Lower leg skin (tissue), 3 donors: Measurements from ENCODE around the gene RAPGEF1.

Experiments used
- POLR2A ChIP-seq, 2 donors: fragments of 450-650 bp; IDR thresholded peaks; one replicate each; pipeline ENCODE4 v1.6.1; 2016 to 2017; ENCODE audit warnings: antibody characterized with exemption in 2 of 2, mild to moderate bottlenecking in 1 of 2, moderate library complexity in 1 of 2
- TF ChIP-seq, protein P1 (sequence below), 3 donors: fragments of 450-650 bp; IDR thresholded peaks; one replicate each; pipeline ENCODE4 v1.5.1; 2016; ENCODE audit warnings: antibody characterized with exemption in 3 of 3, mild to moderate bottlenecking in 3 of 3, moderate library complexity in 2 of 3

DNA sequence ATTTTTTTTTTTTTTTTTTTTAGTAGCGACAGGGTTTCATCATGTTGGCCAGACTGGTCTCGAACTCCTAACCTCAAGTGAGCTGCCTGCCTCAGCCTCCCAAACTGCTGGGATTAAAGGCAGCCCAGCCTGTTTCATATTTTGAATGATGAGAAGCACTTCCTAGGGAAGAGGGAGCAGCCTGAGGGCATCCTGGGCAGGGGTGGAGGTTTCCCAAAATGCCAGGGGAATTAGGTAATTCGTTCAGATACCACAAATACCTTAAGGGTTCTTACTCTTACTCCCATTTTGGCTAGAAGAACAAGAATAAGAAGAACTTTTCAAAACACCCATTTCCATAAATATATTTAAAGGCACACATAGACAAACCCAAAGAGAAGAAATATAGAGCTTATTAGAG, 29.5 kb upstream of the RAPGEF1 start:
- TF ChIP-seq, protein P1, sequence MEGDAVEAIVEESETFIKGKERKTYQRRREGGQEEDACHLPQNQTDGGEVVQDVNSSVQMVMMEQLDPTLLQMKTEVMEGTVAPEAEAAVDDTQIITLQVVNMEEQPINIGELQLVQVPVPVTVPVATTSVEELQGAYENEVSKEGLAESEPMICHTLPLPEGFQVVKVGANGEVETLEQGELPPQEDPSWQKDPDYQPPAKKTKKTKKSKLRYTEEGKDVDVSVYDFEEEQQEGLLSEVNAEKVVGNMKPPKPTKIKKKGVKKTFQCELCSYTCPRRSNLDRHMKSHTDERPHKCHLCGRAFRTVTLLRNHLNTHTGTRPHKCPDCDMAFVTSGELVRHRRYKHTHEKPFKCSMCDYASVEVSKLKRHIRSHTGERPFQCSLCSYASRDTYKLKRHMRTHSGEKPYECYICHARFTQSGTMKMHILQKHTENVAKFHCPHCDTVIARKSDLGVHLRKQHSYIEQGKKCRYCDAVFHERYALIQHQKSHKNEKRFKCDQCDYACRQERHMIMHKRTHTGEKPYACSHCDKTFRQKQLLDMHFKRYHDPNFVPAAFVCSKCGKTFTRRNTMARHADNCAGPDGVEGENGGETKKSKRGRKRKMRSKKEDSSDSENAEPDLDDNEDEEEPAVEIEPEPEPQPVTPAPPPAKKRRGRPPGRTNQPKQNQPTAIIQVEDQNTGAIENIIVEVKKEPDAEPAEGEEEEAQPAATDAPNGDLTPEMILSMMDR (IDR thresholded peaks at IDR 0.05): no peak
- no peak for TF ChIP-seq POLR2A (IDR thresholded peaks at IDR 0.05)
